GM12865 (cell line): ENCODE data around the gene CBX8.
A peak's percentile ranks its signal among the peaks of the same experiment; 100 is the strongest.

Experiments used
- DNase-seq: peaks from one replicate; pipeline ENCODE4 v3.0.0; 2010; ENCODE audit warnings: low read depth
- H3K4me3 ChIP-seq: 2 replicates; pipeline ENCODE4 v1.5.1; 2011; ENCODE audit warnings: mild to moderate bottlenecking, low read depth, low read length, control low read depth
- TF ChIP-seq, protein P1 (sequence below): IDR thresholded peaks from 2 replicates; pipeline ENCODE4 v1.5.1; 2011; ENCODE audit warnings: low read length, control low read depth, low read depth, inconsistent platforms; ENCODE audit not compliant: insufficient read depth; ENCODE audit errors: missing control alignments

Gene CBX8

DNA sequence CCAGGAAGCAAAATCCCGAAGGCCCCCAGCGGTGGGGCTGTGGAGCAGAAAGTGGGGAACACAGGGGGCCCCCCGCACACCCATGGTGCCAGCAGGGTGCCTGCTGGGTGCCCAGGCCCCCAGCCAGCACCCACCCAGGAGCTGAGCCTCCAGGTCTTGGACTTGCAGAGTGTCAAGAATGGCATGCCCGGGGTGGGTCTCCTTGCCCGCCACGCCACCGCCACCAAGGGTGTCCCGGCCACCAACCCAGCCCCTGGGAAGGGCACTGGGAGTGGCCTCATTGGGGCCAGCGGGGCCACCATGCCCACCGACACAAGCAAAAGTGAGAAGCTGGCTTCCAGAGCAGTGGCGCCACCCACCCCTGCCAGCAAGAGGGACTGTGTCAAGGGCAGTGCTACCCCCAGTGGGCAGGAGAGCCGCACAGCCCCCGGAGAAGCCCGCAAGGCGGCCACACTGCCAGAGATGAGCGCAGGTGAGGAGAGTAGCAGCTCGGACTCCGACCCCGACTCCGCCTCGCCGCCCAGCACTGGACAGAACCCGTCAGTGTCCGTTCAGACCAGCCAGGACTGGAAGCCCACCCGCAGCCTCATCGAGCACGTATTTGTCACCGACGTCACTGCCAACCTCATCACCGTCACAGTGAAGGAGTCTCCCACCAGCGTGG, 12.4 kb downstream of the CBX8 start:
- TF ChIP-seq, protein P1, sequence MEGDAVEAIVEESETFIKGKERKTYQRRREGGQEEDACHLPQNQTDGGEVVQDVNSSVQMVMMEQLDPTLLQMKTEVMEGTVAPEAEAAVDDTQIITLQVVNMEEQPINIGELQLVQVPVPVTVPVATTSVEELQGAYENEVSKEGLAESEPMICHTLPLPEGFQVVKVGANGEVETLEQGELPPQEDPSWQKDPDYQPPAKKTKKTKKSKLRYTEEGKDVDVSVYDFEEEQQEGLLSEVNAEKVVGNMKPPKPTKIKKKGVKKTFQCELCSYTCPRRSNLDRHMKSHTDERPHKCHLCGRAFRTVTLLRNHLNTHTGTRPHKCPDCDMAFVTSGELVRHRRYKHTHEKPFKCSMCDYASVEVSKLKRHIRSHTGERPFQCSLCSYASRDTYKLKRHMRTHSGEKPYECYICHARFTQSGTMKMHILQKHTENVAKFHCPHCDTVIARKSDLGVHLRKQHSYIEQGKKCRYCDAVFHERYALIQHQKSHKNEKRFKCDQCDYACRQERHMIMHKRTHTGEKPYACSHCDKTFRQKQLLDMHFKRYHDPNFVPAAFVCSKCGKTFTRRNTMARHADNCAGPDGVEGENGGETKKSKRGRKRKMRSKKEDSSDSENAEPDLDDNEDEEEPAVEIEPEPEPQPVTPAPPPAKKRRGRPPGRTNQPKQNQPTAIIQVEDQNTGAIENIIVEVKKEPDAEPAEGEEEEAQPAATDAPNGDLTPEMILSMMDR = no peak
- no peak overlapping the region for H3K4me3 ChIP-seq
- no peak for DNase-seq

DNA sequence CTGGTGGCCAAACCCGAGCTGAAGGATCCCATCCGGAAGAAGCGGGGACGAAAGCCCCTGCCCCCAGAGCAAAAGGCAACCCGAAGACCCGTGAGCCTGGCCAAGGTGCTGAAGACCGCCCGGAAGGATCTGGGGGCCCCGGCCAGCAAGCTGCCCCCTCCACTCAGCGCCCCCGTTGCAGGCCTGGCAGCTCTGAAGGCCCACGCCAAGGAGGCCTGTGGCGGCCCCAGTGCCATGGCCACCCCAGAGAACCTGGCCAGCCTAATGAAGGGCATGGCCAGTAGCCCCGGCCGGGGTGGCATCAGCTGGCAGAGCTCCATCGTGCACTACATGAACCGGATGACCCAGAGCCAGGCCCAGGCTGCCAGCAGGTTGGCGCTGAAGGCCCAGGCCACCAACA, 13.0 kb downstream of the CBX8 start:
- H3K4me3 ChIP-seq = no peak overlapping the region
- no peak for DNase-seq
- TF ChIP-seq, protein P1 = no peak

DNA sequence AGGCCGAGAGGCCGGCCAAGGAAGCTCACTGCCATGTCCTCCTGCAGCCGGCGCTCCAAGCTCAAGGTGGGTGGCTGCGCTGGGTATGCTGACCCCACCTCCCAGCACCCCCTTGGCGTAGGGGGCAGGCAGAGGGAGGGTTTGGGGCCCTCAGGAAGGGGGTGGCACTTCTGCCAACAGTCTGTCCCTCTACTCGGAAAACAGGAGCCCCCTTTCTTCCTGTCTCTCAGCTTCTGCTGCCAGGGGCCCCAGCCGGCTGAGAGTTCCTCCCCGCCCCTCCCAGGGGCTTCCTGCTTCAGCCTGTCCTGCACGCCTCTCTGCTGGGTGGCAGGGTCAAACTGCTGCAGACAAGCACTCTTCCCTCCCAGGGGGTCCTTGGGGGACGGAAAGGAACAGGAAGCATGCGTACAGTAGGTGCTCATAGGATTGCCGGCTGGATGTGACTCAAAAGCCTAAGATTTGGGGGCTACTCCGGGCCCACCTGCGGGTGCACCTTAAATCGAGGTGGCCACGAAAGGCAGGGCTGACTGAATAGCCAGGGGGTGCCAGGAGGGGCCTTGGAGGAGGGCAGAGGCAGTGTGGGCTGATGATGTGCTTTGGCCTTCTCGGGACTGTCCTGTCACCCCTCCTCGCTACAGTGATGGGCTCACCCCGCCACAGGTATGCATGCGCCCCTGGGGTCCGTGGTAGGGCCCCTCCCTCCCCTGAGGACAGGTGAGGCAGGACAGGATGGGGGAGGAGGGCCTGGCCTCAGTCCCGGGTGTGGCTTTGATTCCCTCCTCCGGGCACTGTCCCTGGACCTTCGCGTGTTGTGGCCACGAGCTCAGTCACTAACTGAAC, 14.9 kb downstream of the CBX8 start:
- TF ChIP-seq, protein P1 = no peak
- no peak overlapping the region for H3K4me3 ChIP-seq
- no peak for DNase-seq

DNA sequence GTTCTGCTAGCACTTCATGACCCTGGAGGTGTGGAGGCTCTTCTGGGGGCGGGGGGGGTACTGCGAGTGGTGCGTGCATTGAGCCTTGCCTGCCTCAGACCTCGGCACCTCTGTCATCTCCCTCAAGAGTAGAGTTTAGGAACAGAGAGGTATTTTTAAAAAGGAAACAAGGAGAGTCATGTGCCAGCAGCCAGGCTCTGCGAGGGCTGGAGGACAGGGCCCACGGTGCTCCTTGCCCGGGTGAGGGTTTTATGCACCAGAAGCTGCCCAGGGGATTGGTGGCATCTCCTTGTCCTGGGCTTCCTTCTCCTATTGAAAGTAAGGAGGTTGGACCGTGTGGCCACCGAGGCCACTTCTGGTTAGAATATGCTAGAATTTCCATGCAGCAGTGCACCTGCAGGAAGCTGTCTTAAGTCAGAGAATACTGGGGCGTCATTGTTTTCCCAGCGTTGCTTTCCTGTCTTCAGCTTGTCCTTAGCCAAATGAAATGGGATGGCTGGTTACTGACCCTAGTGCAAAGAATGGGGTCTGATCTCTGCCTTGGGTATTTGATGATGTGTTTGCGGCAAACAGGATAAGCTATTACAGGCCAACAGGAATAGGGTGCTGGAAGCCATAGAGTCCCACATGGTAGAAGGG, 15.7 kb downstream of the CBX8 start:
- no peak for DNase-seq
- H3K4me3 ChIP-seq = no peak overlapping the region
- TF ChIP-seq, protein P1 = no peak

DNA sequence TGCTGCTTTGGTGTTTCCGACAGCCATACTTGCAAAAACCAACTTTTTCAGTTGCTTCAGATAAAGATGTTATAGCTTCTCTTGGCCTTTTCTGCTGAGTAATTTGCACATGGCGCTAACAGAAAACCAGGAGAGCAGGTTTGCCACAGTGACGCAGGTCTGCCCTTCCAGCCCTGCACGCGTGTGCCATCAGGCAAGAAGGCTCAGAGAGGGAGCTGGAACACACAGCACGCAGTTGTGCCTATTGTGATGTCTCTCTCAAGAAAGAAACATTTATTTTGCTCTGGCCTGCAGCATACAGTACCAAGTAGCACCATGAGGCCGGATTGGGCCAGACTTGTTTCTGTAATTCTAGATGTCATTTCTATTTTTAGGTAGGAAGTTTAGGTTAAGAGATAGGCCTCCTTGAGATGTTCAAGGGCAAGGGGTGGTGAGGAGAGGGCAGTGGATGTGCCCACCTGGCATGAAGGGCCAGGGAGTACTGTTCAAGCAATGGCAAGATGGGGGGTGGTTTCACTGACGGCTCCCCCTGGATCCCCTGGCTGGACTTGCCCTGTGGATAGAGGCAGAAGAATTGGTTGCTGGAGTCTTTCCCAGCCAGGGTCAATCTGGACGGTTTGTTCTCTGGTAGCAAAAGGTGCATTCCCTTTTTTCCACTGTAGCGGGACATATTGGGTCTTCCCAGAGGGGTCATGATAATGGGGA, 17.1 kb downstream of the CBX8 start:
- TF ChIP-seq, protein P1 = no peak
- H3K4me3 ChIP-seq = no peak overlapping the region
- DNase-seq = no peak

DNA sequence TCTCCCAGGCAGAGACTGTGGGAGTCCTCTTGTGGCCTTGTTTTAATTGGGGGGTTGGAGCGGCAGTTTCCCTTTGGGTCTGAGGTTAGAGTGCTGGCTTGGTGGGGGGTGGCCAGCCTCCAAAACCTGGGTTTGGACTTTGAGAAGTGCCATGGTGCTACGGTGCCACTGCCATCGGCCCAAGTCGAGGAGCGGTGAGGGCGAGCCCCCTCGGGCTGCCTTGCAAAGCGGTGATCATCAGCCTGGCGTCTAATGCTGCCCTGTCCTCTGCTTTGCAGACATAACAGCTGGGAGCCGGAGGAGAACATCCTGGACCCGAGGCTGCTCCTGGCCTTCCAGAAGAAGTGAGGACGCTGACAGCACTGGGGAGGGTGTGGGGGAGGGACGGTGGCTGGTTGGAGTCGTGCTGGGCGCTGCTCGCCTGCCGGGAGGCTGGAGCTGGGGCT, 17.8 kb downstream of the CBX8 start:
- TF ChIP-seq, protein P1 = no peak
- DNase-seq = no peak
- H3K4me3 ChIP-seq = peak overlapping the region; percentile 46; the same call in 1 of the 2 replicates
